GM12864 (cell line): ENCODE measurements around the gene OOSP4B.
"Not testable (repeated sequence)": the region's sequence is repeated elsewhere in the genome, so short reads cannot be mapped to it uniquely, and the experiment has no call there.

ENCODE experiments used
- DNase-seq: peaks from one replicate; pipeline ENCODE4 v3.0.0-alpha.2; 2011; ENCODE audit warnings: low read depth
- H3K4me3 ChIP-seq: 2 replicates; pipeline ENCODE4 v1.5.1; 2011; ENCODE audit warnings: mild to moderate bottlenecking, low read depth, low read length, control low read depth
- TF ChIP-seq, protein P1 (sequence below): IDR thresholded peaks from 2 replicates; pipeline ENCODE4 v1.5.1; 2011; ENCODE audit warnings: low read depth, mild to moderate bottlenecking, moderate library complexity, low read length, control low read depth, inconsistent platforms; ENCODE audit errors: missing control alignments

The OOSP4B gene

DNA sequence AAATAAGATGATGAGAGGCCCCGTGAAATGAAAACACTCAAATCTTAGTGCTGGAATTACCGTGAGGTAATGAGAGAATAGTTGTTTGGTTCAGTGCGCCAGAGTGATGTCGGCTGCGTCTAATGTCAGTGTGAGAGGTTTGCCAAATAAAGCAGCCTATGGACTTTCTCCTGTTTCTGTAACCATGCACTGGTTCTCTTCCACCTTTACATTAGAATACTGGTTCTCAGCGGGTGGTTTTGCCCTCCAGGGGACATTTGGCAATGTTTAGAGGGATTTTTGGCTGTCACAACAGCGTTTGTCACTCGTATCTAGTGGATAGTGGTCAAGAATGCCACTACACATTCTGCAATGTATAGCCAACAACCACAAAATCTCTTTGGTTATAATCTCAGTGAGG is 1.1 kb downstream of the OOSP4B start:
- no peak overlapping the region for H3K4me3 ChIP-seq
- TF ChIP-seq, protein P1, sequence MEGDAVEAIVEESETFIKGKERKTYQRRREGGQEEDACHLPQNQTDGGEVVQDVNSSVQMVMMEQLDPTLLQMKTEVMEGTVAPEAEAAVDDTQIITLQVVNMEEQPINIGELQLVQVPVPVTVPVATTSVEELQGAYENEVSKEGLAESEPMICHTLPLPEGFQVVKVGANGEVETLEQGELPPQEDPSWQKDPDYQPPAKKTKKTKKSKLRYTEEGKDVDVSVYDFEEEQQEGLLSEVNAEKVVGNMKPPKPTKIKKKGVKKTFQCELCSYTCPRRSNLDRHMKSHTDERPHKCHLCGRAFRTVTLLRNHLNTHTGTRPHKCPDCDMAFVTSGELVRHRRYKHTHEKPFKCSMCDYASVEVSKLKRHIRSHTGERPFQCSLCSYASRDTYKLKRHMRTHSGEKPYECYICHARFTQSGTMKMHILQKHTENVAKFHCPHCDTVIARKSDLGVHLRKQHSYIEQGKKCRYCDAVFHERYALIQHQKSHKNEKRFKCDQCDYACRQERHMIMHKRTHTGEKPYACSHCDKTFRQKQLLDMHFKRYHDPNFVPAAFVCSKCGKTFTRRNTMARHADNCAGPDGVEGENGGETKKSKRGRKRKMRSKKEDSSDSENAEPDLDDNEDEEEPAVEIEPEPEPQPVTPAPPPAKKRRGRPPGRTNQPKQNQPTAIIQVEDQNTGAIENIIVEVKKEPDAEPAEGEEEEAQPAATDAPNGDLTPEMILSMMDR = no peak
- DNase-seq = no peak

- not testable (repeated sequence) for H3K4me3 ChIP-seq
These were observed 3.4 kb downstream of the OOSP4B start for GRCh38 chr11:60020376-60020775.

GRCh38 chr11:60029015-60029632 is 12.1 kb downstream of the OOSP4B start:
- no peak for DNase-seq
- TF ChIP-seq, protein P1 = no peak
- H3K4me3 ChIP-seq = no peak overlapping the region

More at GRCh38 chr11:60020376-60020775, 3.4 kb downstream of the OOSP4B start:
- DNase-seq = not testable (repeated sequence)

GRCh38 chr11:60040109-60040508 is 23.1 kb downstream of the OOSP4B start, which contains the start of gene OOSP2:
Gene OOSP2 (plus strand): TSS chr11:60040409. CDS start chr11:60040460, 51 bp downstream.
- no peak within 1 kb of the TSS for H3K4me3 ChIP-seq
- TF ChIP-seq, protein P1 = no peak
- DNase-seq = no peak

- not testable (repeated sequence) for H3K4me3 ChIP-seq, DNase-seq
These were observed 33.4 kb downstream of the OOSP4B start for GRCh38 chr11:60050422-60050821.

DNA sequence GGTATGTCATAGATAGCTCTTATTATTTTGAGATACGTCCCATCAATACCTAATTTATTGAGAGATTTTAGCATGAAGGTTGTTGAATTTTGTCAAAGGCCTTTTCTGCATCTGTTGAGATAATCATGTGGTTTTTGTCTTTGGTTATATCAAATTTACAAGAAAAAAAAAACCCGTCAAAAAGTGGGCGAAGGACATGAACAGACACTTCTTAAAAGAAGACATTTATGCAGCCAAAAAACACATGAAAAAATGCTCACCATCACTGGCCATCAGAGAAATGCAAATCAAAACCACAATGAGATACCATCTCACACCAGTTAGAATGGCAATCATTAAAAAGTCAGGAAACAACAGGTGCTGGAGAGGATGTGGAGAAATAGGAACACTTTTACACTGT is 33.9 kb downstream of the OOSP4B start:
- not testable (repeated sequence) for DNase-seq, H3K4me3 ChIP-seq

- no peak for DNase-seq
- TF ChIP-seq, protein P1 = no peak
These were observed 39.5 kb downstream of the OOSP4B start, which contains the start of gene MS4A3 for GRCh38 chr11:60056349-60056969. Gene MS4A3 (plus strand): TSS chr11:60056665. CDS start chr11:60061161, 4,496 bp downstream.

GRCh38 chr11:60059052-60059451 is 42.1 kb downstream of the OOSP4B start:
- no peak overlapping the region for H3K4me3 ChIP-seq
- TF ChIP-seq, protein P1 = no peak
- DNase-seq = no peak

More at GRCh38 chr11:60056349-60056969, 39.5 kb downstream of the OOSP4B start, which contains the start of gene MS4A3:
- no peak within 1 kb of the TSS for H3K4me3 ChIP-seq
